K562 (cell line): ENCODE results near the gene LRRIQ4. TPM values are rescaled to one million over a fixed set of nuclear protein-coding genes. Genes with fewer than 3 reads are reported as not detected.

Experiments used
- ARNT ChIP-seq, 2 experiments: fragments of 450-650 bp; IDR thresholded peaks; 2 replicates each; pipeline ENCODE4 v1.6.1; 2016; ENCODE audit warnings: mild to moderate bottlenecking in 1 of 2
- ETV1 ChIP-seq: fragments of 450-650 bp; conservative IDR thresholded peaks from 2 replicates; pipeline ENCODE4 v1.6.1; 2016; ENCODE audit warnings: missing genetic modification characterization, control low read depth, low read depth, missing compliant biosample characterization
- PYGO2 ChIP-seq: fragments of 450-650 bp; IDR thresholded peaks from 2 replicates; pipeline ENCODE4 v1.6.1; 2016; ENCODE audit warnings: mild to moderate bottlenecking, missing genetic modification characterization, moderate library complexity, missing compliant biosample characterization
- RFX7 ChIP-seq: fragments of 250-450 bp; sonication (Bioruptor Pico); IDR thresholded peaks from 2 replicates; pipeline ENCODE4 v1.5.1; 2021; ENCODE audit warnings: mild to moderate bottlenecking
- TCF3 ChIP-seq: sonication (generic); formaldehyde crosslinking; IDR thresholded peaks from 2 replicates; pipeline ENCODE4 v1.4.0; 2020; ENCODE audit warnings: mild to moderate bottlenecking, missing genetic modification reagents
- ZKSCAN8 ChIP-seq: fragments of 200-800 bp; sonication (Bioruptor generic); IDR thresholded peaks from 2 replicates; pipeline ENCODE4 v1.6.1; 2016; ENCODE audit warnings: missing genetic modification characterization, missing compliant biosample characterization
- ZNF24 ChIP-seq: fragments of 450-650 bp; IDR thresholded peaks from 2 replicates; pipeline ENCODE4 v1.6.1; 2016
- polyA plus RNA-seq, 8 experiments: library from polyadenylated mRNA; depleted of rRNA in 4 of 8; stranded (reverse) in 5 of 8; unstranded in 3 of 8; fragments of >200 nt; fragmentation: Nextera tagmentation in 2 of 8; fragmentation: Illumina TruSeq in 1 of 8; extraction: Ambion mirVana in 2 of 8; extraction: Trizol in 1 of 8; gene quantifications; 2 replicates each; pipeline versions ENCODE4 v1.2.1 to v1.2.3, GENCODE V29; 2011 to 2014; ENCODE audit warnings: inconsistent platforms in 1 of 8, missing spikeins in 1 of 8
- total RNA-seq, 7 experiments: library from RNA; depleted of rRNA in 6 of 7; stranded (reverse); fragments of >200 nt in 6 of 7; fragmentation: Illumina TruSeq in 2 of 7; extraction: Trizol in 2 of 7; gene quantifications; 2 replicates each; pipeline versions ENCODE4 v1.2.1 to v1.2.3, GENCODE V29; 2011 to 2021; ENCODE audit warnings: low replicate concordance in 1 of 7
- TF ChIP-seq, protein P1 (sequence below), 2 experiments: IDR thresholded peaks; 2 replicates each; pipeline ENCODE4 v1.6.1; 2012; ENCODE audit warnings: improper control_type of control experiment in 2 of 2, low read depth in 2 of 2, low read length in 2 of 2, borderline replicate concordance in 1 of 2
- TF ChIP-seq, protein P2 (sequence below): fragments of 450-650 bp; IDR thresholded peaks from 2 replicates; pipeline ENCODE4 v1.7.1; 2018; ENCODE audit warnings: mild to moderate bottlenecking, low read depth; ENCODE audit not compliant: partially characterized antibody
- TF ChIP-seq, protein P3 (sequence below): sonication (generic); formaldehyde crosslinking; IDR thresholded peaks from 2 replicates; pipeline ENCODE4 v1.8.0; 2022; ENCODE audit warnings: missing genetic modification reagents, mild to moderate bottlenecking, moderate library complexity, borderline replicate concordance

Gene LRRIQ4
- total and polyA plus RNA-seq, 9 of the 15 experiments (the other 6 are each of a cell fraction or from before 2014, with no cell fraction given) = not detected

DNA sequence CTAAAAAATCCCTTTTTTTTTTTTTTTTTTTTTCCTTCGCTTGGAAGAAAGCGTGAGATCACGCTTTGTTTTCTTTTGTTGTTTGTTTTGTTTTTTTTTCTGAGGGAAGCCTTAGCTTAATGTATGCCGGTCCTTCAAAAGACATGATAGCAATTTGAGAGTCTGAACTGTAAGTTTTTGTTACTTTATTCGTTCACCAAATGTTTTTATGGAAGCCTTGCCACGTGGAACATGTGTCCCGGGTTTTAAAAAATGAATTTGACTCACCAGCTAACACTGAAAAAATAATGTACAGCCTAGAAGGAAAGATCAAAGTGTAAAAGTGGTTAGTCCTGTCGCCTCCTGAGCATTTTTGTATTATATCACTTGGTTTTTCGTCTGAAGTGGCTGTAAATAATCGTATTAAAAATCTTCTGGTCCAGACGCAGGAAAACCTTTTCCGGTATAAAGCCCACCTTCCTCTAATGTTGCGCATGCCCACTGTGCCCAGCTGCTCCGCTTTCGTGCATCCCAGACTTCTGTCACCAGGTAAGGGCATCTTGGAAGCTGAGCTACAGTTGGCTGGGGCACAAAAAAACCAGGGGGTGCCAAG, 40.3 kb upstream of the LRRIQ4 start (continued):
- TF ChIP-seq, protein P1, sequence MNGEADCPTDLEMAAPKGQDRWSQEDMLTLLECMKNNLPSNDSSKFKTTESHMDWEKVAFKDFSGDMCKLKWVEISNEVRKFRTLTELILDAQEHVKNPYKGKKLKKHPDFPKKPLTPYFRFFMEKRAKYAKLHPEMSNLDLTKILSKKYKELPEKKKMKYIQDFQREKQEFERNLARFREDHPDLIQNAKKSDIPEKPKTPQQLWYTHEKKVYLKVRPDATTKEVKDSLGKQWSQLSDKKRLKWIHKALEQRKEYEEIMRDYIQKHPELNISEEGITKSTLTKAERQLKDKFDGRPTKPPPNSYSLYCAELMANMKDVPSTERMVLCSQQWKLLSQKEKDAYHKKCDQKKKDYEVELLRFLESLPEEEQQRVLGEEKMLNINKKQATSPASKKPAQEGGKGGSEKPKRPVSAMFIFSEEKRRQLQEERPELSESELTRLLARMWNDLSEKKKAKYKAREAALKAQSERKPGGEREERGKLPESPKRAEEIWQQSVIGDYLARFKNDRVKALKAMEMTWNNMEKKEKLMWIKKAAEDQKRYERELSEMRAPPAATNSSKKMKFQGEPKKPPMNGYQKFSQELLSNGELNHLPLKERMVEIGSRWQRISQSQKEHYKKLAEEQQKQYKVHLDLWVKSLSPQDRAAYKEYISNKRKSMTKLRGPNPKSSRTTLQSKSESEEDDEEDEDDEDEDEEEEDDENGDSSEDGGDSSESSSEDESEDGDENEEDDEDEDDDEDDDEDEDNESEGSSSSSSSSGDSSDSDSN (IDR thresholded peaks at IDR 0.05; ENCODE audit: borderline replicate concordance in 1 of 2, low read depth in 2 of 2, low read length in 2 of 2) = no peak
- TF ChIP-seq ZKSCAN8 (CRISPR knock-in tag) (0 out of 2 replicates have a peak, but pooled peaks have one; percentile 5), ZNF24 (no peak), RFX7 (CRISPR knock-in tag) (no peak), PYGO2 (tag) (no peak), ARNT (IDR thresholded peaks at IDR 0.05) (peak in 1 of 2 experiments; percentile 57; a peak in 1 of 4 replicates), TCF3 (CRISPR knock-in tag) (no peak), ETV1 (tag) (no peak)
- TF ChIP-seq, protein P2, sequence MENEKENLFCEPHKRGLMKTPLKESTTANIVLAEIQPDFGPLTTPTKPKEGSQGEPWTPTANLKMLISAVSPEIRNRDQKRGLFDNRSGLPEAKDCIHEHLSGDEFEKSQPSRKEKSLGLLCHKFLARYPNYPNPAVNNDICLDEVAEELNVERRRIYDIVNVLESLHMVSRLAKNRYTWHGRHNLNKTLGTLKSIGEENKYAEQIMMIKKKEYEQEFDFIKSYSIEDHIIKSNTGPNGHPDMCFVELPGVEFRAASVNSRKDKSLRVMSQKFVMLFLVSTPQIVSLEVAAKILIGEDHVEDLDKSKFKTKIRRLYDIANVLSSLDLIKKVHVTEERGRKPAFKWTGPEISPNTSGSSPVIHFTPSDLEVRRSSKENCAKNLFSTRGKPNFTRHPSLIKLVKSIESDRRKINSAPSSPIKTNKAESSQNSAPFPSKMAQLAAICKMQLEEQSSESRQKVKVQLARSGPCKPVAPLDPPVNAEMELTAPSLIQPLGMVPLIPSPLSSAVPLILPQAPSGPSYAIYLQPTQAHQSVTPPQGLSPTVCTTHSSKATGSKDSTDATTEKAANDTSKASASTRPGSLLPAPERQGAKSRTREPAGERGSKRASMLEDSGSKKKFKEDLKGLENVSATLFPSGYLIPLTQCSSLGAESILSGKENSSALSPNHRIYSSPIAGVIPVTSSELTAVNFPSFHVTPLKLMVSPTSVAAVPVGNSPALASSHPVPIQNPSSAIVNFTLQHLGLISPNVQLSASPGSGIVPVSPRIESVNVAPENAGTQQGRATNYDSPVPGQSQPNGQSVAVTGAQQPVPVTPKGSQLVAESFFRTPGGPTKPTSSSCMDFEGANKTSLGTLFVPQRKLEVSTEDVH = no peak
- TF ChIP-seq, protein P3, sequence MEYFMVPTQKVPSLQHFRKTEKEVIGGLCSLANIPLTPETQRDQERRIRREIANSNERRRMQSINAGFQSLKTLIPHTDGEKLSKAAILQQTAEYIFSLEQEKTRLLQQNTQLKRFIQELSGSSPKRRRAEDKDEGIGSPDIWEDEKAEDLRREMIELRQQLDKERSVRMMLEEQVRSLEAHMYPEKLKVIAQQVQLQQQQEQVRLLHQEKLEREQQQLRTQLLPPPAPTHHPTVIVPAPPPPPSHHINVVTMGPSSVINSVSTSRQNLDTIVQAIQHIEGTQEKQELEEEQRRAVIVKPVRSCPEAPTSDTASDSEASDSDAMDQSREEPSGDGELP (CRISPR knock-in tag) = no peak
